ENCODE results near the gene ATG4D.
"Not testable (repeated sequence)": the region's sequence is repeated elsewhere in the genome, so short reads cannot be mapped to it uniquely, and the experiment has no call there.

The ATG4D gene

GRCh38 chr19:10566658-10567410, 23.1 kb downstream of the ATG4D start:
- Histone ChIP-seq H3K4me3 (ENCODE audit: low read length in 2 of 2) (peak overlapping the region; percentile 68 to 88), H3K4me1 (ENCODE audit: control insufficient read depth, insufficient read depth, low read length) (peaks cover 37% of the 10 kb centered on the region), H3K9ac (ENCODE audit: low read length in 2 of 2) (peak overlapping the region; percentile 72 to 75)

GRCh38 chr19:10567656-10568055, 24.0 kb downstream of the ATG4D start:
- H3K9ac ChIP-seq (ENCODE audit: low read length in 2 of 2), result no peak overlapping the region

More at GRCh38 chr19:10566658-10567410, 23.1 kb downstream of the ATG4D start:
- no peaks in the 10 kb centered on the region for H3K9me3 ChIP-seq (ENCODE audit: control insufficient read depth in 2 of 2, low read length in 2 of 2)
- H3K27me3 ChIP-seq (ENCODE audit: control insufficient read depth in 1 of 2, insufficient read depth in 2 of 2, low read length in 2 of 2), result no peaks in the 10 kb centered on the region
- no peaks in the 10 kb centered on the region for H3K36me3 ChIP-seq (ENCODE audit: control insufficient read depth in 2 of 2, insufficient read depth in 2 of 2, low read length in 2 of 2)
- peak overlapping the region; percentile 71 for H3K27ac ChIP-seq (ENCODE audit: low read length)

GRCh38 chr19:10568062-10568825, 24.5 kb downstream of the ATG4D start:
- Histone ChIP-seq H3K27ac (ENCODE audit: low read length) (no peak overlapping the region), H3K9me3 (ENCODE audit: control insufficient read depth in 2 of 2, low read length in 2 of 2) (no peaks in the 10 kb centered on the region), H3K4me1 (ENCODE audit: control insufficient read depth, insufficient read depth, low read length) (peaks cover 37% of the 10 kb centered on the region), H3K4me3 (ENCODE audit: low read length in 2 of 2) (peak overlapping the region; percentile 71 to 77), H3K9ac (ENCODE audit: low read length in 2 of 2) (peak overlapping the region; percentile 36 to 45), H3K27me3 (ENCODE audit: control insufficient read depth in 1 of 2, insufficient read depth in 2 of 2, low read length in 2 of 2) (no peaks in the 10 kb centered on the region), H3K36me3 (ENCODE audit: control insufficient read depth in 2 of 2, insufficient read depth in 2 of 2, low read length in 2 of 2) (no peaks in the 10 kb centered on the region)

More at GRCh38 chr19:10567656-10568055, 24.0 kb downstream of the ATG4D start:
- Histone ChIP-seq H3K27me3 (ENCODE audit: control insufficient read depth in 1 of 2, insufficient read depth in 2 of 2, low read length in 2 of 2) (no peaks in the 10 kb centered on the region), H3K9me3 (ENCODE audit: control insufficient read depth in 2 of 2, low read length in 2 of 2) (no peaks in the 10 kb centered on the region), H3K4me3 (ENCODE audit: low read length in 2 of 2) (peak overlapping the region; percentile 71 to 77), H3K4me1 (ENCODE audit: control insufficient read depth, insufficient read depth, low read length) (peaks cover 37% of the 10 kb centered on the region), H3K36me3 (ENCODE audit: control insufficient read depth in 2 of 2, insufficient read depth in 2 of 2, low read length in 2 of 2) (no peaks in the 10 kb centered on the region), H3K27ac (ENCODE audit: low read length) (no peak overlapping the region)

- peak within 1 kb of the TSS; percentile 36 to 45 for H3K9ac ChIP-seq (ENCODE audit: low read length in 2 of 2)
- peak within 1 kb of the TSS; percentile 71 to 77 for H3K4me3 ChIP-seq (ENCODE audit: low read length in 2 of 2)
- no peaks in the 10 kb centered on the region for H3K27me3 ChIP-seq (ENCODE audit: control insufficient read depth in 1 of 2, insufficient read depth in 2 of 2, low read length in 2 of 2)
- no peak within 1 kb of the TSS for H3K27ac ChIP-seq (ENCODE audit: low read length)
- no peaks in the 10 kb centered on the region for H3K36me3 ChIP-seq (ENCODE audit: control insufficient read depth in 2 of 2, insufficient read depth in 2 of 2, low read length in 2 of 2)
- no peaks in the 10 kb centered on the region for H3K9me3 ChIP-seq (ENCODE audit: control insufficient read depth in 2 of 2, low read length in 2 of 2)
- H3K4me1 ChIP-seq (ENCODE audit: control insufficient read depth, insufficient read depth, low read length), result peaks cover 37% of the 10 kb centered on the region
Observed at GRCh38 chr19:10568826-10569651, 25.3 kb downstream of the ATG4D start, which contains the start of gene CDKN2D. TSS of gene CDKN2D (minus strand) at chr19:10568979. CDS start at chr19:10568653, 326 bp downstream.

GRCh38 chr19:10573793-10574192, 30.1 kb downstream of the ATG4D start:
- not testable (repeated sequence) for H3K27ac ChIP-seq (ENCODE audit: low read length); H3K4me3 ChIP-seq (ENCODE audit: low read length in 2 of 2); H3K9me3 ChIP-seq (ENCODE audit: control insufficient read depth in 2 of 2, low read length in 2 of 2); H3K9ac ChIP-seq (ENCODE audit: low read length in 2 of 2); H3K36me3 ChIP-seq (ENCODE audit: control insufficient read depth in 2 of 2, insufficient read depth in 2 of 2, low read length in 2 of 2); H3K4me1 ChIP-seq (ENCODE audit: control insufficient read depth, insufficient read depth, low read length); H3K27me3 ChIP-seq (ENCODE audit: control insufficient read depth in 1 of 2, insufficient read depth in 2 of 2, low read length in 2 of 2)

GRCh38 chr19:10574462-10574861, 30.8 kb downstream of the ATG4D start:
- Histone ChIP-seq H3K9me3 (ENCODE audit: control insufficient read depth in 2 of 2, low read length in 2 of 2) (no peaks in the 10 kb centered on the region), H3K4me1 (ENCODE audit: control insufficient read depth, insufficient read depth, low read length) (peaks cover 3% of the 10 kb centered on the region), H3K9ac (ENCODE audit: low read length in 2 of 2) (no peak overlapping the region), H3K4me3 (ENCODE audit: low read length in 2 of 2) (no peak overlapping the region), H3K27me3 (ENCODE audit: control insufficient read depth in 1 of 2, insufficient read depth in 2 of 2, low read length in 2 of 2) (no peaks in the 10 kb centered on the region), H3K27ac (ENCODE audit: low read length) (no peak overlapping the region), H3K36me3 (ENCODE audit: control insufficient read depth in 2 of 2, insufficient read depth in 2 of 2, low read length in 2 of 2) (no peaks in the 10 kb centered on the region)

GRCh38 chr19:10575011-10575716, 31.5 kb downstream of the ATG4D start:
- Histone ChIP-seq H3K4me3 (ENCODE audit: low read length in 2 of 2) (no peak overlapping the region), H3K36me3 (ENCODE audit: control insufficient read depth in 2 of 2, insufficient read depth in 2 of 2, low read length in 2 of 2) (no peaks in the 10 kb centered on the region), H3K27me3 (ENCODE audit: control insufficient read depth in 1 of 2, insufficient read depth in 2 of 2, low read length in 2 of 2) (peaks cover 0 to 2% of the 10 kb centered on the region in 2 donors), H3K27ac (ENCODE audit: low read length) (no peak overlapping the region), H3K9me3 (ENCODE audit: control insufficient read depth in 2 of 2, low read length in 2 of 2) (no peaks in the 10 kb centered on the region), H3K4me1 (ENCODE audit: control insufficient read depth, insufficient read depth, low read length) (no peaks in the 10 kb centered on the region), H3K9ac (ENCODE audit: low read length in 2 of 2) (no peak overlapping the region)

- no peak overlapping the region for H3K9ac ChIP-seq (ENCODE audit: low read length in 2 of 2)
- no peaks in the 10 kb centered on the region for H3K9me3 ChIP-seq (ENCODE audit: control insufficient read depth in 2 of 2, low read length in 2 of 2)
- no peak overlapping the region for H3K4me3 ChIP-seq (ENCODE audit: low read length in 2 of 2)
- H3K36me3 ChIP-seq (ENCODE audit: control insufficient read depth in 2 of 2, insufficient read depth in 2 of 2, low read length in 2 of 2), result no peaks in the 10 kb centered on the region
- H3K4me1 ChIP-seq (ENCODE audit: control insufficient read depth, insufficient read depth, low read length), result peaks cover 7% of the 10 kb centered on the region
- H3K27me3 ChIP-seq (ENCODE audit: control insufficient read depth in 1 of 2, insufficient read depth in 2 of 2, low read length in 2 of 2), result peaks cover 0 to 2% of the 10 kb centered on the region in 2 donors
- H3K27ac ChIP-seq (ENCODE audit: low read length), result no peak overlapping the region
Observed at GRCh38 chr19:10577951-10578350, 34.2 kb downstream of the ATG4D start.

GRCh38 chr19:10580979-10581631, 37.4 kb downstream of the ATG4D start:
- no peak overlapping the region for H3K27ac ChIP-seq (ENCODE audit: low read length)
- no peaks in the 10 kb centered on the region for H3K36me3 ChIP-seq (ENCODE audit: control insufficient read depth in 2 of 2, insufficient read depth in 2 of 2, low read length in 2 of 2)
- H3K27me3 ChIP-seq (ENCODE audit: control insufficient read depth in 1 of 2, insufficient read depth in 2 of 2, low read length in 2 of 2), result peaks cover 0 to 2% of the 10 kb centered on the region in 2 donors
- peaks cover 7% of the 10 kb centered on the region for H3K4me1 ChIP-seq (ENCODE audit: control insufficient read depth, insufficient read depth, low read length)
- H3K4me3 ChIP-seq (ENCODE audit: low read length in 2 of 2), result peak overlapping the region; percentile 60 to 66
- peak overlapping the region in 1 of 2 donors; percentile 32 for H3K9ac ChIP-seq (ENCODE audit: low read length in 2 of 2)
- H3K9me3 ChIP-seq (ENCODE audit: control insufficient read depth in 2 of 2, low read length in 2 of 2), result no peaks in the 10 kb centered on the region

All from stomach smooth muscle (tissue), 2 donors.